K562 (cell line): ENCODE measurements around the gene UTP11. TPM values are rescaled to one million over a fixed set of nuclear protein-coding genes. Genes with fewer than 3 reads are reported as not detected.

Experiments
- BRF2 ChIP-seq: IDR thresholded peaks from 3 replicates; pipeline ENCODE4 v1.6.1; 2011; ENCODE audit warnings: borderline replicate concordance, mild to moderate bottlenecking; ENCODE audit not compliant: insufficient read length, insufficient read depth
- CEBPB ChIP-seq: fragments of 450-650 bp; IDR thresholded peaks from 2 replicates; pipeline ENCODE4 v1.6.1; 2016; ENCODE audit warnings: missing genetic modification characterization, missing compliant biosample characterization
- CEBPG ChIP-seq, 3 experiments: fragments of 200-800 bp in 1 of 3; sonication (Bioruptor generic) in 1 of 3; sonication (generic) in 1 of 3; formaldehyde crosslinking in 1 of 3; IDR thresholded peaks in 2 of 3; conservative IDR thresholded peaks in 1 of 3; 2 replicates each; pipeline versions ENCODE4 v1.6.1 to v1.8.0; 2016 to 2022; ENCODE audit warnings: missing compliant biosample characterization in 2 of 3, missing genetic modification characterization in 2 of 3, mild to moderate bottlenecking in 1 of 3, missing genetic modification reagents in 1 of 3
- CREB1 ChIP-seq, 2 experiments: sonication (generic) in 1 of 2; formaldehyde crosslinking in 1 of 2; IDR thresholded peaks; 2 replicates each; pipeline versions ENCODE4 v1.6.1 to v1.8.0; 2012 to 2022; ENCODE audit warnings: inconsistent platforms in 1 of 2, mild to moderate bottlenecking in 1 of 2, missing genetic modification reagents in 1 of 2, moderate library complexity in 1 of 2
- DEAF1 ChIP-seq: fragments of 450-650 bp; formaldehyde crosslinking; IDR thresholded peaks from 2 replicates; pipeline ENCODE4 v1.4.0; 2020; ENCODE audit warnings: mild to moderate bottlenecking, moderate library complexity
- GABPA ChIP-seq: fragments of 200-800 bp; sonication (Bioruptor generic); conservative IDR thresholded peaks from 2 replicates; pipeline ENCODE4 v1.6.1; 2016; ENCODE audit warnings: low read depth, missing genetic modification characterization, missing compliant biosample characterization
- HMGN3 ChIP-seq: IDR thresholded peaks from 2 replicates; pipeline ENCODE4 v1.6.1; 2011; ENCODE audit warnings: borderline replicate concordance, low read depth, mild to moderate bottlenecking, mixed read lengths, low read length; ENCODE audit not compliant: insufficient read length; ENCODE audit errors: extremely low read depth
- KLF16 ChIP-seq: IDR thresholded peaks from 2 replicates; pipeline ENCODE4 v1.6.1; 2016; ENCODE audit warnings: antibody characterized with exemption
- KLF6 ChIP-seq: fragments of 250-450 bp; sonication (Bioruptor Pico); IDR thresholded peaks from 2 replicates; pipeline ENCODE4 v1.4.0; 2020; ENCODE audit warnings: mild to moderate bottlenecking, moderate library complexity, borderline replicate concordance
- L3MBTL2 ChIP-seq: fragments of 450-650 bp; IDR thresholded peaks from 2 replicates; pipeline ENCODE4 v1.6.1; 2016; ENCODE audit warnings: mild to moderate bottlenecking, moderate library complexity
- MNT ChIP-seq, 2 experiments: fragments of 450-650 bp; conservative IDR thresholded peaks; 2 replicates each; pipeline ENCODE4 v1.6.1; 2017; ENCODE audit warnings: mild to moderate bottlenecking in 2 of 2, moderate library complexity in 2 of 2
- NR2C1 ChIP-seq, 2 experiments: fragments of 450-650 bp; IDR thresholded peaks; 2 replicates each; pipeline ENCODE4 v1.6.1; 2017; ENCODE audit warnings: mild to moderate bottlenecking in 2 of 2, antibody characterized with exemption in 1 of 2, inconsistent platforms in 1 of 2, missing compliant biosample characterization in 1 of 2, missing genetic modification characterization in 1 of 2
- ZNF24 ChIP-seq: fragments of 450-650 bp; IDR thresholded peaks from 2 replicates; pipeline ENCODE4 v1.6.1; 2016
- polyA plus RNA-seq, 8 experiments: library from polyadenylated mRNA; depleted of rRNA in 4 of 8; stranded (reverse) in 5 of 8; unstranded in 3 of 8; fragments of >200 nt; fragmentation: Nextera tagmentation in 2 of 8; fragmentation: Illumina TruSeq in 1 of 8; extraction: Ambion mirVana in 2 of 8; extraction: Trizol in 1 of 8; gene quantifications; 2 replicates each; pipeline versions ENCODE4 v1.2.1 to v1.2.3, GENCODE V29; 2011 to 2014; ENCODE audit warnings: inconsistent platforms in 1 of 8, missing spikeins in 1 of 8
- total RNA-seq, 7 experiments: library from RNA; depleted of rRNA in 6 of 7; stranded (reverse); fragments of >200 nt in 6 of 7; fragmentation: Illumina TruSeq in 2 of 7; extraction: Trizol in 2 of 7; gene quantifications; 2 replicates each; pipeline versions ENCODE4 v1.2.1 to v1.2.3, GENCODE V29; 2011 to 2021; ENCODE audit warnings: low replicate concordance in 1 of 7
- TF ChIP-seq, protein P1 (sequence below), 3 experiments: fragments of 200-800 bp in 1 of 3; fragments of 250-450 bp in 1 of 3; fragments of 450-650 bp in 1 of 3; sonication (Bioruptor Pico) in 1 of 3; sonication (Bioruptor generic) in 1 of 3; formaldehyde crosslinking in 1 of 3; IDR thresholded peaks; 2 replicates each; pipeline versions ENCODE4 v1.6.1 to v1.8.0; 2016 to 2022; ENCODE audit warnings: mild to moderate bottlenecking in 2 of 3, missing genetic modification characterization in 2 of 3, missing compliant biosample characterization in 1 of 3, moderate library complexity in 1 of 3
- TF ChIP-seq, protein P2 (sequence below), 3 experiments: IDR thresholded peaks in 2 of 3; conservative IDR thresholded peaks in 1 of 3; 2 replicates each; pipeline ENCODE4 v1.5.1; 2011 to 2012; ENCODE audit warnings: low read length in 3 of 3, mild to moderate bottlenecking in 3 of 3, control low read depth in 2 of 3, improper control_type of control experiment in 1 of 3, inconsistent platforms in 1 of 3, low read depth in 1 of 3, mixed read lengths in 1 of 3, moderate library complexity in 1 of 3; ENCODE audit not compliant: insufficient read depth in 2 of 3

UTP11 gene
- total and polyA plus RNA-seq, 9 of the 15 experiments (the other 6 are each of a cell fraction or from before 2014, with no cell fraction given) = 91.1 to 378 (median 221) TPM

- peak; percentile 62; the same call in 1 of the 2 replicates for TF ChIP-seq DEAF1 (CRISPR knock-in tag)
- TF ChIP-seq HMGN3 = no peak
- peak; percentile 33; the same call in 1 of the 2 replicates for TF ChIP-seq GABPA
- TF ChIP-seq, protein P1, sequence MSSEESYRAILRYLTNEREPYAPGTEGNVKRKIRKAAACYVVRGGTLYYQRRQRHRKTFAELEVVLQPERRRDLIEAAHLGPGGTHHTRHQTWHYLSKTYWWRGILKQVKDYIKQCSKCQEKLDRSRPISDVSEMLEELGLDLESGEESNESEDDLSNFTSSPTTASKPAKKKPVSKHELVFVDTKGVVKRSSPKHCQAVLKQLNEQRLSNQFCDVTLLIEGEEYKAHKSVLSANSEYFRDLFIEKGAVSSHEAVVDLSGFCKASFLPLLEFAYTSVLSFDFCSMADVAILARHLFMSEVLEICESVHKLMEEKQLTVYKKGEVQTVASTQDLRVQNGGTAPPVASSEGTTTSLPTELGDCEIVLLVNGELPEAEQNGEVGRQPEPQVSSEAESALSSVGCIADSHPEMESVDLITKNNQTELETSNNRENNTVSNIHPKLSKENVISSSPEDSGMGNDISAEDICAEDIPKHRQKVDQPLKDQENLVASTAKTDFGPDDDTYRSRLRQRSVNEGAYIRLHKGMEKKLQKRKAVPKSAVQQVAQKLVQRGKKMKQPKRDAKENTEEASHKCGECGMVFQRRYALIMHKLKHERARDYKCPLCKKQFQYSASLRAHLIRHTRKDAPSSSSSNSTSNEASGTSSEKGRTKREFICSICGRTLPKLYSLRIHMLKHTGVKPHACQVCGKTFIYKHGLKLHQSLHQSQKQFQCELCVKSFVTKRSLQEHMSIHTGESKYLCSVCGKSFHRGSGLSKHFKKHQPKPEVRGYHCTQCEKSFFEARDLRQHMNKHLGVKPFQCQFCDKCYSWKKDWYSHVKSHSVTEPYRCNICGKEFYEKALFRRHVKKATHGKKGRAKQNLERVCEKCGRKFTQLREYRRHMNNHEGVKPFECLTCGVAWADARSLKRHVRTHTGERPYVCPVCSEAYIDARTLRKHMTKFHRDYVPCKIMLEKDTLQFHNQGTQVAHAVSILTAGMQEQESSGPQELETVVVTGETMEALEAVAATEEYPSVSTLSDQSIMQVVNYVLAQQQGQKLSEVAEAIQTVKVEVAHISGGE (CRISPR knock-in tag; IDR thresholded peaks at IDR 0.05) = peak in 1 of 3 experiments; percentile 80; a peak in 2 of 6 replicates
- TF ChIP-seq ZNF24 = peak; percentile 65
- TF ChIP-seq, protein P2, sequence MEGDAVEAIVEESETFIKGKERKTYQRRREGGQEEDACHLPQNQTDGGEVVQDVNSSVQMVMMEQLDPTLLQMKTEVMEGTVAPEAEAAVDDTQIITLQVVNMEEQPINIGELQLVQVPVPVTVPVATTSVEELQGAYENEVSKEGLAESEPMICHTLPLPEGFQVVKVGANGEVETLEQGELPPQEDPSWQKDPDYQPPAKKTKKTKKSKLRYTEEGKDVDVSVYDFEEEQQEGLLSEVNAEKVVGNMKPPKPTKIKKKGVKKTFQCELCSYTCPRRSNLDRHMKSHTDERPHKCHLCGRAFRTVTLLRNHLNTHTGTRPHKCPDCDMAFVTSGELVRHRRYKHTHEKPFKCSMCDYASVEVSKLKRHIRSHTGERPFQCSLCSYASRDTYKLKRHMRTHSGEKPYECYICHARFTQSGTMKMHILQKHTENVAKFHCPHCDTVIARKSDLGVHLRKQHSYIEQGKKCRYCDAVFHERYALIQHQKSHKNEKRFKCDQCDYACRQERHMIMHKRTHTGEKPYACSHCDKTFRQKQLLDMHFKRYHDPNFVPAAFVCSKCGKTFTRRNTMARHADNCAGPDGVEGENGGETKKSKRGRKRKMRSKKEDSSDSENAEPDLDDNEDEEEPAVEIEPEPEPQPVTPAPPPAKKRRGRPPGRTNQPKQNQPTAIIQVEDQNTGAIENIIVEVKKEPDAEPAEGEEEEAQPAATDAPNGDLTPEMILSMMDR (IDR thresholded peaks at IDR 0.05 in 2 of 3, conservative IDR thresholded peaks at IDR 0.05 in 1 of 3; ENCODE audit: insufficient read depth in 2 of 3, low read depth in 1 of 3, low read length in 3 of 3) = peak; percentile 56 to 87 (median 69); a peak in 5 of 6 replicates
- TF ChIP-seq KLF6 = no peak
- TF ChIP-seq MNT (conservative IDR thresholded peaks at IDR 0.05) = peak in 1 of 2 experiments; percentile 46; a peak in 2 of 4 replicates
- TF ChIP-seq BRF2 = no peak
- TF ChIP-seq NR2C1 (IDR thresholded peaks at IDR 0.05) = 0 out of 2 replicates have a peak, but pooled peaks have one; percentile 2
- TF ChIP-seq NR2C1 (tag; IDR thresholded peaks at IDR 0.05) = no peak
- peak; percentile 79 for TF ChIP-seq CEBPB (tag)
- peak; percentile 45; the same call in 1 of the 2 replicates for TF ChIP-seq L3MBTL2
- TF ChIP-seq CEBPG (CRISPR knock-in tag; IDR thresholded peaks at IDR 0.05) = no peak
- TF ChIP-seq CEBPG (tag; conservative IDR thresholded peaks at IDR 0.05 in 1 of 2, IDR thresholded peaks at IDR 0.05 in 1 of 2) = 0 out of 4 replicates have a peak, but pooled peaks of 1 of the 2 experiments have one; percentile 41
- TF ChIP-seq CREB1 (IDR thresholded peaks at IDR 0.05) = no peak
- TF ChIP-seq CREB1 (CRISPR knock-in tag; IDR thresholded peaks at IDR 0.05) = no peak
- 0 out of 2 replicates have a peak, but pooled peaks have one; percentile 13 for TF ChIP-seq KLF16
Measured at GRCh38 chr1:38018864-38019343, 6.4 kb downstream of the UTP11 start (continued).
